Activated naive CD8-positive, alpha-beta T cell treated with anti-CD3 and anti-CD28 coated beads, Interleukin-2, amount 10 ng/mL, durations not matched to agents 7 days and 5 days (primary cell): ENCODE measurements around the gene SPATA6L. TPM values are rescaled to one million over a fixed set of nuclear protein-coding genes. Genes with fewer than 3 reads are reported as not detected.

ENCODE experiments used
- ATAC-seq: fragments of 150-1000 bp; cut with Tn5 transposase; one replicate; pipeline ENCODE4 v1.10.0; 2021; ENCODE audit warnings: low read depth, moderate library complexity
- POLR2A ChIA-PET: fragments of 350-600 bp; sonication (Branson Sonifier 250); formaldehyde crosslinking; loops from one replicate; lab custom pipeline; 2021; ENCODE audit warnings: antibody characterized with exemption; lab: Charles Lee
- DNase-seq: peaks from one replicate; pipeline ENCODE4 v3.0.0; 2021
- H3K27ac Mint-ChIP-seq: one replicate; pipeline ENCODE4 v1.8.0; 2022; ENCODE audit warnings: mild to moderate bottlenecking, mixed read lengths
- H3K27me3 Mint-ChIP-seq: one replicate; pipeline ENCODE4 v1.8.0; 2022; ENCODE audit warnings: mild to moderate bottlenecking, moderate library complexity, mixed read lengths
- H3K36me3 Mint-ChIP-seq: one replicate; pipeline ENCODE4 v1.8.0; 2021; ENCODE audit warnings: mild to moderate bottlenecking, mixed read lengths
- H3K4me1 Mint-ChIP-seq: one replicate; pipeline ENCODE4 v1.8.0; 2021; ENCODE audit warnings: mixed read lengths
- H3K4me3 Mint-ChIP-seq: one replicate; pipeline ENCODE4 v1.8.0; 2022; ENCODE audit warnings: mild to moderate bottlenecking, moderate library complexity, mixed read lengths
- H3K9me3 Mint-ChIP-seq: one replicate; pipeline ENCODE4 v1.8.0; 2021; ENCODE audit warnings: mixed read lengths
- total RNA-seq, 2 experiments: library from RNA; stranded (reverse); gene quantifications; one replicate each; pipeline ENCODE4 v1.2.3, GENCODE V29; 2021

The SPATA6L gene
- total RNA-seq, 2 experiments from 2014 or later: 0.72 to 1.0 TPM

DNA sequence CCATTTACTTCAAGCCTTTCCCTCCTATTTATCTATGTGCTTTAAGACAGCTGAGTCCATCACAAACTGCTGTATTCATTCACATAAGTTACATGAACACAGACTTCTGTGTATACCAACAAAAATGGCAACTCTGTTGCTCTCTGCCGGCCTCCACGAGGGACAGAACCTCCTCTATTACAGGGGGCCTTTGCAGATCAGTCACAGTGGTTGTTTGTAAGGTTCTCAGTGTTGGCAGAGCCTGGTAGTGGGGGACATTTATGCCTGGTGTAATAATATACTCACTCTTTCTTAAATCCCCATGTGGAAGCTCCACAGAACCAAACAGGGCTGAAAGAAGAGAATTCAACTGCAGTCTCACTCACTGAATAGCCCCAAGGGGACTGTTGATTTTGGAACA, 99.5 kb downstream of the SPATA6L start:
- H3K4me1 Mint-ChIP-seq: peaks cover 11% of the 10 kb centered on the region
- ATAC-seq (no peak), DNase-seq (no peak)
- POLR2A ChIA-PET: no interaction called here
- H3K9me3 Mint-ChIP-seq: peaks cover 2% of the 10 kb centered on the region
- no peaks in the 10 kb centered on the region for H3K36me3 Mint-ChIP-seq
- H3K4me3 Mint-ChIP-seq: no peak overlapping the region
- no peak overlapping the region for H3K27ac Mint-ChIP-seq
- H3K27me3 Mint-ChIP-seq: peaks cover 6% of the 10 kb centered on the region

DNA sequence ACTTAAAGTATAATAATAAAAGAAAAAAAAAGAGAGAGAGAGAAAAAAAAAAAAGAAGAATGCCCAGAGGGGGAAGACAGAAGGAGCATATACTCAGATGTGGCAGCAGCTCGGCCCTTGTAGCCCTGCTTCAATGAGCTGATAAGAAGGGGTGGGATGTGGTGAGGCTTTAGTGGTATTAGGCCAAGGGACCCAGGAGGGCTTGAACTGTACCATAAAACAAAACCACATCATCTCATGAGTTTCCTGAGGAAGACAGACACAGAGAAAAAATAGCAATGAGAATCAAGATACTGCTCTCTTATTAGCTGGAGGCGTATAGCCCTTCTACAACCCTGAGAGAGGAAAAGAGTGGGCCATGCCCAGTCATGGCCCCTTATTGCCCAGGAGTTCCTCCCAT, 103.2 kb downstream of the SPATA6L start:
- POLR2A ChIA-PET: no interaction called here
- no peaks in the 10 kb centered on the region for H3K36me3 Mint-ChIP-seq
- peak overlapping the region; percentile 6 for H3K4me3 Mint-ChIP-seq
- peaks cover 11% of the 10 kb centered on the region for H3K4me1 Mint-ChIP-seq
- DNase-seq (no peak), ATAC-seq (peak; percentile 80)
- peak overlapping the region; percentile 55 for H3K27ac Mint-ChIP-seq
- H3K9me3 Mint-ChIP-seq: peaks cover 2% of the 10 kb centered on the region
- peaks cover 8% of the 10 kb centered on the region for H3K27me3 Mint-ChIP-seq

DNA sequence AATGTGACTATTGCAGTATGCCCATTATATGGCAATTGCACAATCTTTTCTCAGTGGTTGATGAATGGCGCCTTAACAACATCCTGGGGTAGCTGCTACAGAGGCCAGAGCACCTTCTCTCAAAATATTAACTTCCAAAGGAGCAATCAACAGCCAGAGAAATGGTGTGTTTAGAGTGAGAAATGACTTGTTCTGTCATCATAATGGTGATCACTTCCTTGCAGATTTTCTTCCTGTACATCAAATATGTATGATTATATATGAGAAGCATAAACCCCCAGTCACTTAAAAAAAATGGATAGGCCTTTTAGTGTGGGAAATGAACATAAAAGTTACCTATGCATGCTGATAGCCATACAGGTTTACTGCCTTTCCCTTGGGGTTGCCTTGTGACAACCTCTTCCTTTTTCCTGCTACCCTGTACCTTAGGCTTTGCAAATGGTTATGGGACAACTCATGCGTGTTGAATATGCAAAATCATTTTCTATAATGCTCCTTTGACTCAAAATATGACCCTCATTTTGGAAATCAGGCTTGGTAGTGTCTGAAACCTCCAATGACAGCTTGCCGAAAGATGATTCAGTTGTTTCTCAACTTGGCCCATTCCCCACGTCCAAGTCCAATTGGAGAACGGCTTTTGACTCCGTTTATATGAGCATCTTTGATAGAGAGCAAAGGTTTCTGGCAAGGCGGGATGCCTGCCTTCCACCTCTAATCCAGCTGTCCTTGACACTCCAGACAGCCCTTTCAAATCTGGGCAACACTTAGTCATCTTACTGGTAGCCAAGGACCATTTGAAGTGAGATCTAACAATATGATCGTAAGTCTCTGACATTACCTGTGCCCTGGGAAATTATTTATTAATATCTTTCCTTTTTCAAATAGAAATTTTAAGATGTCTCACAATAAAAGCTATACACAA, 106.8 kb downstream of the SPATA6L start:
- H3K27ac Mint-ChIP-seq: no peak overlapping the region
- no peak for ATAC-seq
- POLR2A ChIA-PET: no interaction called here

DNA sequence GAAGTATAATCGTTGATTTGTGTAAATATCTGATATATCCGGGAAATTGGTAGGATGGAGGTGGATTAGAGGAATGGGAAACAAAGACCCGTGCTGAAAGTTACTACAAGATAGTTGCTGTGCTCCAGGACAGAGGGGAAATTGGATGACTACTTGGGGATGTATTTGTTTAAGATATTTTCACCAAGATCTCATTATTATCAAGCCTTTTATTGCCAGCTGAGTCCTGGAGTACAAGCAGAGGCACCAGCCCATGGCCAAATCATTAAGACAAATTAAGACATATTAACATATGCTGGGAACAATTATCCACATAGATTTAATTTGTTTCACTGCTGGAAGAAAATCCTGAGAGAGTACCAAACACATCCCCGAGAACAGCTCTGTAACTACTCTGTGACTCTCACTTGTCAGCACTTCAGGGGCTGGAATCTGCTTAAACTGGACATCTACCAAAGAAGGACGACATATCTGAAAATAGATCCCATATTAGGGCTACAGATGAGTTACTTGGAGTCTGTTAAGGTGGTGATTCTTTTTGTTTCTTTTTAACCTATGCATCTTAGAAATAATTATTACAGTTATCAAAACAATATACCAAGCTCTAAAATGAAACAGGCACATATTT, 107.8 kb downstream of the SPATA6L start:
- H3K4me1 Mint-ChIP-seq: peaks cover 5% of the 10 kb centered on the region
- POLR2A ChIA-PET: no interaction called here
- H3K27me3 Mint-ChIP-seq: peaks cover 9% of the 10 kb centered on the region
- no peak overlapping the region for H3K27ac Mint-ChIP-seq
- no peak for ATAC-seq
- no peaks in the 10 kb centered on the region for H3K36me3 Mint-ChIP-seq
- no peak overlapping the region for H3K4me3 Mint-ChIP-seq
- H3K9me3 Mint-ChIP-seq: no peaks in the 10 kb centered on the region
- no peak for DNase-seq

More for the DNA sequence above, 106.8 kb downstream of the SPATA6L start:
- H3K4me1 Mint-ChIP-seq: peaks cover 11% of the 10 kb centered on the region
- no peak overlapping the region for H3K4me3 Mint-ChIP-seq
- H3K36me3 Mint-ChIP-seq: no peaks in the 10 kb centered on the region
- H3K27me3 Mint-ChIP-seq: peaks cover 12% of the 10 kb centered on the region
- H3K9me3 Mint-ChIP-seq: no peaks in the 10 kb centered on the region
- DNase-seq: no peak

DNA sequence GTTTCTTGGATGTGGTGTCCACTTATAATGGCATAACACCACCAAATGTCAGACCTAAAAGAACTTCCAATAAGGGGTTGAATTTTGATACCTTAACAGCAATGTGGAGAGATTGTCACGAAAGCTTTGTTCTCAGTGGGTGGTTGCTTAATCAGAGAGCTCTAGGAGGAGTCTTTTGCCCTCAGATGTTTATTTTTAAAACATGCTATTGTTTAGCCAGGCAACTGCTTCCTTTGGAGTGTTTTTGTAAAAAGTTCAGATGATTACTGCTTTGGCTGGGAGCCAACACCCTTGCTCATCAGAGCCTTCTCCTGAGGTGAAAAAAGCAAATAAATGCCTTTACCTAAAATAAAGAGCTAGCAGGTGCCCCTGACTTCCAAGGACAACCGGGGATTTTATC, 111.0 kb downstream of the SPATA6L start:
- Mint-ChIP-seq H3K4me3 (no peak overlapping the region), H3K36me3 (no peaks in the 10 kb centered on the region), H3K4me1 (peaks cover 6% of the 10 kb centered on the region), H3K27me3 (peaks cover 10% of the 10 kb centered on the region), H3K9me3 (no peaks in the 10 kb centered on the region), H3K27ac (no peak overlapping the region)
- no peak for ATAC-seq
- POLR2A ChIA-PET: no interaction called here
- no peak for DNase-seq

DNA sequence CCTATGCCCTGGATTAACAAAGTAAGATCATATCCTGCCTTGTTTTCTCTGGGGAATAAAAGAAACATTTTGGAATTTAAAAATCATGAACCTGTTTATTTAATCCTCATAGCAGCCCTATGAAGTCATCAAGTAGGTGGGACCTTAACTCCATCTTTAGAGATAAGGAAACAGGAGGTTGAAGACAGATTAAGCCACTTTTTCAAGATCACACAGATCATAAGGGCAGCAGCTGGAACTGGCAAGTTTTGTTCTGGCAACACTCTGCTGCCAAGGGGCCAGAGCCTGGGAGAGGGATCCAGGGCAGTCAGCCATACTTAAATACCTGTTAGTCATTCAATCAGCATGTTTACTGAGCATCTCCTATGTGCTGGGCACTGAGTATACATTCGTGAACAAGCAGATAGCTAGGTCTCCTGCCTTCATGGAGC, 112.3 kb downstream of the SPATA6L start:
- Mint-ChIP-seq H3K36me3 (no peaks in the 10 kb centered on the region), H3K4me1 (peaks cover 8% of the 10 kb centered on the region), H3K27me3 (peaks cover 9% of the 10 kb centered on the region), H3K4me3 (no peak overlapping the region), H3K9me3 (no peaks in the 10 kb centered on the region), H3K27ac (no peak overlapping the region)
- DNase-seq (no peak), ATAC-seq (no peak)
- POLR2A ChIA-PET: interaction anchor here (0.7 kb wide), 1 partner anchor 69 kb away, joined by 4 read pairs; no protein-coding TSS in a partner anchor

DNA sequence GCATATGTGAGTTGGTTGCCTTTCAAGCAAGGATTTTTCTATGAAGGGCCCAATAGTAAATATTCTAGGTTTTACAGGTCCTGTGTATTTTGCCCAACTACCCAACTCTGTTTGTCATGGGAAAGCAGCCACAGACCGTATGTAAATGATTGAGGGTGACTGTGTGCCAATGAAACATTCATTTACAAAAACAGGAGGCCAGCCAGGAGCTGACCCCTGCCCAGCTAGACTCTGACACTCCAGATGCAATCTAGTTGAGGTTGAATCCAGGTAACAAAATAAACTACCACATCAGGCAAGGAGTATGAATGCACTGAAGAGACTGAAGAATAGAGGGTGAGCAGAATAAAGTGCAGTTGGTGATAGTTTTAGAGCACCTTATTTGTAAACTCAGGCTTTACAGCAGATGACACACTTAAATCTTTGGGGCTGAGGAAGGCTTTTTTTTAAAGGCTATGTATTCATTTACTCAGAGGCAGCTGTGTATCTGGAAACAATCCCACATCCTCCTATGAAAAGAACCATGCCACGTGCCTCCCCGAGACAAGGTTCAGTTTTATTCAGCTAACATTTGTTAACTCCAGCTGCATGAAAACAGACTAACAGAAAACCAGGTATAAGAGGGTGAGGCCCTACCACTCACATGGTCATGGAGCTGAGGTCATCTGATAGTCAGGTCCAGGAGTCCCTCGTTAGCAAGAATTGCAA, 115.3 kb downstream of the SPATA6L start:
- Mint-ChIP-seq H3K36me3 (no peaks in the 10 kb centered on the region), H3K4me3 (no peak overlapping the region), H3K9me3 (no peaks in the 10 kb centered on the region), H3K27me3 (peaks cover 6% of the 10 kb centered on the region), H3K4me1 (peaks cover 14% of the 10 kb centered on the region), H3K27ac (no peak overlapping the region)
- ATAC-seq: peak; percentile 42
- POLR2A ChIA-PET: no interaction called here
- DNase-seq: no peak

DNA sequence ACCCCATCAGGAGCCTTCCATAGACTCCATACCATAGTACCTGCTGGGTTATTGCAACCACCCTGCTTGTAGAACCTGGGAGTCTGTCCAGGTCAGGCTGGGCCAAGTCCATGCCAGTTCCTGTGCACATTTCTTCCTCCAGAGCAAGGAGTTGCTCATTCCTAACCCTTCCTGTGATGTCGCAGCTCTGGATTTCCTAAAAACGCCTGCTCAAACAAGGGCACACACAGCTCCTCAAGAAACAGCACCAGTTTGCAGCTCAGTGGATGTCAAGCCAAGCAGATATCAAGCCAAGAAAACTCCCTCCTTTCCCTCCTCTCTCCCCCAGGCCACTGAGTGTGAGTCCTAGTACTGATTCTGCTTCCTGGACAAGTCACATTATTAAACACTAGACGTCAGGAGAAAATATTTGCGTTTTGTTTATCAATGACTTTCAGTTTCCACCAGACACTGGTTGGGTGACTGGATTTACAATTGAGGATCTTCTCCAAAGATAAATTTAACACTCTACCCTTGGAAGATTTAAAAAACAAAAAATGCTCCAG, 116.5 kb downstream of the SPATA6L start:
- Mint-ChIP-seq H3K4me3 (no peak overlapping the region), H3K27ac (no peak overlapping the region), H3K4me1 (peaks cover 14% of the 10 kb centered on the region), H3K9me3 (peaks cover 3% of the 10 kb centered on the region), H3K36me3 (no peaks in the 10 kb centered on the region), H3K27me3 (peaks cover 6% of the 10 kb centered on the region)
- POLR2A ChIA-PET: no interaction called here
- ATAC-seq (no peak), DNase-seq (no peak)

DNA sequence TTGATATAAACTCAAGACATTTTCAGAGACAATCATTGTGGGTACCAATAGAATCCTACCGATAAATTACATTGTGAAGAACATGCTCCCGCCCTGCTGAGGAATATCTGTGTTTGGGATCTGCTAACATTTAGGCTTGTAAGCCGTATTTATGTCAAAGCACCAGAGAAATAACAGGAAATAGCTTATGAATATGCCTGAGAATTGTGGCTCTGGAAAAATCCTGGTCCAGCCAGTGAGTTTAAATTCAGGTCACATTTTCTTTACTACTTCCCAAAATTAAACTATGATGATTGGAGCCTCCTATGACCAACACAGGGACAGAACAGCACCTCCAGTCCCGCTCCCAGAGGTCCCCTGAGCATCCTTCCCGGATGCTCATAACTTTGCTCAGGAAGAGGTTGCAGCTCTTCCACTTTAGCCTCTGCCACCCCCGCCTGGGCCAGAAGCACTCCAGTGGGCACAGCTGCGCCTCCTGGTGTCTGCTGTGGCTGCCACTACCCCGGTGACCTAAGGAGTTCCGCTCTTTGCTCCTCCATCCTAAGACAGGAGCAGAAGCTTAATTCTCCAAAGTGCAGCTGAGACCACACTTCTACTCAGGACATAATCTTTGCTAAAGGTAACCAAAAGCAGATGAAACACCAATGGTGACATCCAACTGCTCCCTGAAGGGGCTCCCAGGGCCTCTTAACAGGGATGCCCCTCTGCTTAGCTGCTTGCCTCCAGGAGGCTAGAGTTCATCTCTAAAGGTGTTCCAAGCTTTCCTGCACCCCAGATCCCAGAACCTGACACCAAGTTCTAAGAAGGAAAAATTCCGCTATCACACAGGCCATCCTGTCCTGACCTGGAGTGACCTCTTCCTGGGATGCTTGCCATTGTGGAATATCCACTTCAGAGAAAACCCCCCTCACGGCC, 117.2 kb downstream of the SPATA6L start:
- Mint-ChIP-seq H3K4me3 (no peak overlapping the region), H3K9me3 (peaks cover 4% of the 10 kb centered on the region), H3K4me1 (peaks cover 14% of the 10 kb centered on the region), H3K36me3 (no peaks in the 10 kb centered on the region), H3K27ac (no peak overlapping the region), H3K27me3 (peaks cover 4% of the 10 kb centered on the region)
- POLR2A ChIA-PET: no interaction called here
- ATAC-seq (no peak), DNase-seq (no peak)

Other genes with a start within 250 kb of the SPATA6L start
- under 1 TPM in 1 of 2 experiments, not detected in 1; 0.11 TPM for gene SLC1A1, start 176.0 kb downstream of the SPATA6L start, total RNA-seq
- 10 to 100 TPM; 11.8 to 12.4 TPM for gene PLPP6, start 4.2 kb downstream of the SPATA6L start, total RNA-seq
- 10 to 100 TPM; 14.4 to 14.6 TPM for gene CDC37L1, start 13.1 kb upstream of the SPATA6L start, total RNA-seq
- gene AK3, start 74.7 kb upstream of the SPATA6L start, total RNA-seq: 10 to 100 TPM; 40.1 to 41.7 TPM
- 10 to 100 TPM; 14.4 to 15.1 TPM for gene RCL1, start 126.5 kb upstream of the SPATA6L start, total RNA-seq